C4-2B (cell line): ENCODE results near the gene SLC44A5.

Source experiments
- CTCF ChIP-seq: fragments of 450-650 bp; conservative IDR thresholded peaks from 2 replicates; pipeline ENCODE4 v1.5.1; 2017; ENCODE audit warnings: mild to moderate bottlenecking
- ZFX ChIP-seq: fragments of 450-650 bp; IDR thresholded peaks from 2 replicates; pipeline ENCODE4 v1.6.1; 2017

- TF ChIP-seq CTCF: no peak
- no peak for TF ChIP-seq ZFX
These were observed 135.2 kb downstream of the SLC44A5 start for GRCh38 chr1:75475696-75476095.
